H1 (cell line): ENCODE measurements around the gene PCF11. TPM values are rescaled to one million over a fixed set of nuclear protein-coding genes. Genes with fewer than 3 reads are reported as not detected.

Experiments
- CTCF ChIA-PET: fragments of 300-600 bp; sonication (Branson Sonifier 250); formaldehyde crosslinking; loops from one replicate; lab custom pipeline; 2021; ENCODE audit not compliant: partially characterized antibody; lab: Charles Lee
- POLR2A ChIA-PET: fragments of 300-600 bp; sonication (Branson Sonifier 250); formaldehyde crosslinking; loops from one replicate; lab custom pipeline; 2021; ENCODE audit warnings: inconsistent platforms; ENCODE audit not compliant: partially characterized antibody; lab: Charles Lee
- DNase-seq, 2 experiments: peaks; one replicate each; pipeline versions ENCODE4 v3.0.0 to v3.0.0-alpha.2; 2010 to 2022; ENCODE audit warnings: low spot score in 2 of 2, low read depth in 1 of 2, mixed read lengths in 1 of 2
- FAIRE-seq: peaks from 2 replicates; lab custom pipeline; 2011; peaks lifted over from hg19 to GRCh38; lab: Jason Lieb, UNC
- H2AFZ ChIP-seq: 2 replicates; pipeline ENCODE4 v1.8.1; 2012; ENCODE audit warnings: low read length, inconsistent platforms
- H2AK5ac ChIP-seq: 2 replicates; pipeline ENCODE4 v1.6.1; 2013; ENCODE audit warnings: low read depth, low read length
- H2BK120ac ChIP-seq: replicated peaks from 2 replicates; pipeline ENCODE3; 2013; ENCODE audit warnings: low read depth, low read length, inconsistent platforms
- H2BK12ac ChIP-seq: 2 replicates; pipeline ENCODE4 v1.6.1; 2013; ENCODE audit warnings: low read depth, low read length
- H2BK15ac ChIP-seq: 2 replicates; pipeline ENCODE4 v1.6.1; 2013; ENCODE audit warnings: low read length
- H2BK20ac ChIP-seq: 2 replicates; pipeline ENCODE4 v1.6.1; 2013; ENCODE audit warnings: low read length
- H2BK5ac ChIP-seq: 2 replicates; pipeline ENCODE4 v1.6.1; 2013; ENCODE audit warnings: low read depth, low read length
- H3K14ac ChIP-seq: 2 replicates; pipeline ENCODE4 v1.6.1; 2013; ENCODE audit warnings: inconsistent platforms; ENCODE audit not compliant: insufficient read length
- H3K18ac ChIP-seq: 2 replicates; pipeline ENCODE4 v1.6.1; 2013; ENCODE audit warnings: low read length; ENCODE audit errors: extremely low read depth
- H3K23ac ChIP-seq: 2 replicates; pipeline ENCODE4 v1.6.1; 2013; ENCODE audit warnings: inconsistent platforms; ENCODE audit not compliant: insufficient read length
- H3K23me2 ChIP-seq: 2 replicates; pipeline ENCODE4 v1.6.1; 2013; ENCODE audit warnings: low read depth, low read length
- H3K27ac ChIP-seq: 2 replicates; pipeline ENCODE4 v1.6.1; 2011; ENCODE audit warnings: low read depth, low read length, inconsistent platforms
- H3K27me3 ChIP-seq, 4 experiments: replicated peaks in 1 of 4; 1 replicate in 1 of 4; 2 replicates in 3 of 4; pipeline versions ENCODE4 v1.6.1 to v1.8.1; 2011 to 2013; ENCODE audit warnings: low read length in 3 of 4, mild to moderate bottlenecking in 3 of 4, inconsistent platforms in 2 of 4, mixed read lengths in 2 of 4, moderate library complexity in 1 of 4; ENCODE audit not compliant: control insufficient read depth in 3 of 4, insufficient read depth in 3 of 4; ENCODE audit errors: extremely low read depth in 1 of 4
- H3K36me3 ChIP-seq, 4 experiments: 2 replicates each; pipeline versions ENCODE4 v1.6.1 to v1.8.1; 2011 to 2013; ENCODE audit warnings: mild to moderate bottlenecking in 4 of 4, low read length in 3 of 4, moderate library complexity in 2 of 4, control low read depth in 1 of 4, inconsistent platforms in 1 of 4; ENCODE audit not compliant: insufficient read depth in 4 of 4, control insufficient read depth in 2 of 4
- H3K4ac ChIP-seq: replicated peaks from 2 replicates; pipeline ENCODE3; 2013; ENCODE audit warnings: low read length, low read depth, mixed read lengths, inconsistent platforms; ENCODE audit not compliant: insufficient read length
- H3K4me1 ChIP-seq, 4 experiments: replicated peaks in 1 of 4; 1 replicate in 1 of 4; 2 replicates in 3 of 4; pipeline versions ENCODE4 v1.6.1 to v1.8.1; 2011 to 2013; ENCODE audit warnings: low read length in 3 of 4, inconsistent platforms in 2 of 4, mixed read lengths in 1 of 4; ENCODE audit not compliant: insufficient read depth in 4 of 4, control insufficient read depth in 3 of 4
- H3K4me2 ChIP-seq, 2 experiments: 2 replicates each; pipeline versions ENCODE4 v1.6.1 to v1.8.1; 2011 to 2013; ENCODE audit warnings: low read depth in 2 of 2, low read length in 2 of 2, control low read depth in 1 of 2, inconsistent platforms in 1 of 2, mild to moderate bottlenecking in 1 of 2; ENCODE audit not compliant: insufficient read depth in 1 of 2
- H3K4me3 ChIP-seq, 4 experiments: fragments of 200-600, 300-600 bp in 1 of 4; sonication (generic), shearing (Covaris generic), sonication (Bioruptor Twin) in 1 of 4; 2 replicates each; pipeline versions ENCODE4 v1.5.1 to v1.8.1; 2011 to 2016; ENCODE audit warnings: low read length in 4 of 4, low read depth in 3 of 4, control low read depth in 2 of 4, inconsistent platforms in 2 of 4, mild to moderate bottlenecking in 2 of 4, mixed read lengths in 1 of 4, moderate library complexity in 1 of 4; ENCODE audit not compliant: insufficient read depth in 2 of 4; ENCODE audit errors: extremely low read depth in 1 of 4
- H3K56ac ChIP-seq: replicated peaks from 2 replicates; pipeline ENCODE3; 2013; ENCODE audit warnings: low read depth, mild to moderate bottlenecking, mixed read lengths, low read length, inconsistent platforms; ENCODE audit not compliant: insufficient read length
- H3K79me1 ChIP-seq: 2 replicates; pipeline ENCODE4 v1.6.1; 2013; ENCODE audit warnings: low read depth, low read length, control low read depth
- H3K79me2 ChIP-seq, 2 experiments: 2 replicates each; pipeline versions ENCODE4 v1.6.1 to v1.8.1; 2012 to 2013; ENCODE audit warnings: low read length in 2 of 2, mild to moderate bottlenecking in 2 of 2, inconsistent platforms in 1 of 2; ENCODE audit not compliant: insufficient read depth in 2 of 2, control insufficient read depth in 1 of 2
- H3K9ac ChIP-seq, 4 experiments: replicated peaks in 1 of 4; 1 replicate in 1 of 4; 2 replicates in 3 of 4; pipeline versions ENCODE4 v1.6.1 to v1.8.1; 2011 to 2013; ENCODE audit warnings: low read depth in 3 of 4, low read length in 3 of 4, control low read depth in 2 of 4, mild to moderate bottlenecking in 2 of 4, moderate library complexity in 2 of 4, inconsistent platforms in 1 of 4; ENCODE audit errors: extremely low read depth in 1 of 4
- H3K9me3 ChIP-seq, 2 experiments: 2 replicates each; pipeline versions ENCODE4 v1.6.1 to v1.8.1; 2012 to 2013; ENCODE audit warnings: mild to moderate bottlenecking in 2 of 2, moderate library complexity in 2 of 2, control low read depth in 1 of 2, inconsistent platforms in 1 of 2, low read depth in 1 of 2, low read length in 1 of 2, mixed read lengths in 1 of 2; ENCODE audit not compliant: insufficient read depth in 2 of 2
- H4K20me1 ChIP-seq, 2 experiments: replicated peaks in 1 of 2; 2 replicates each; pipeline versions ENCODE3 to v1.8.1; 2011 to 2013; ENCODE audit warnings: inconsistent platforms in 2 of 2, low read length in 2 of 2, mild to moderate bottlenecking in 1 of 2; ENCODE audit not compliant: insufficient read depth in 2 of 2, control insufficient read depth in 1 of 2
- H4K5ac ChIP-seq: 2 replicates; pipeline ENCODE4 v1.6.1; 2013; ENCODE audit warnings: low read length, low read depth, mixed read lengths, inconsistent platforms; ENCODE audit not compliant: insufficient read length
- H4K8ac ChIP-seq: 2 replicates; pipeline ENCODE4 v1.8.0; 2013; ENCODE audit warnings: mild to moderate bottlenecking, moderate library complexity, low read length, inconsistent platforms; ENCODE audit not compliant: insufficient read depth; ENCODE audit errors: extremely low read depth
- H4K91ac ChIP-seq: replicated peaks from 2 replicates; pipeline ENCODE3; 2013; ENCODE audit warnings: low read length, mixed read lengths, inconsistent platforms; ENCODE audit not compliant: insufficient read length
- POLR2A ChIP-seq, 2 experiments: IDR thresholded peaks; 1 replicate in 1 of 2; 2 replicates in 1 of 2; pipeline ENCODE4 v1.6.1; 2011; ENCODE audit warnings: low read depth in 2 of 2, low read length in 2 of 2, mild to moderate bottlenecking in 2 of 2; ENCODE audit errors: control extremely low read depth in 1 of 2
- POLR2AphosphoS5 ChIP-seq: IDR thresholded peaks from 2 replicates; pipeline ENCODE4 v1.6.1; 2011; ENCODE audit warnings: low read depth, low read length
- SP2 ChIP-seq: IDR thresholded peaks from 2 replicates; pipeline ENCODE4 v1.6.1; 2012; ENCODE audit warnings: mild to moderate bottlenecking, low read length, inconsistent platforms
- WGBS, 2 experiments: shearing (Covaris generic) in 1 of 2; methylation state at CpG; one replicate each; pipeline versions ENCODE4 v1.1.6 to v1.1.7; 2013 to 2015; ENCODE audit warnings: low lambda C conversion rate in 2 of 2, mixed read lengths in 2 of 2, inconsistent platforms in 1 of 2, low coverage in 1 of 2, missing lambda C conversion rate in 1 of 2; ENCODE audit not compliant: insufficient replicate concordance in 2 of 2, insufficient coverage in 1 of 2, insufficient read length in 1 of 2; ENCODE audit errors: extremely low coverage in 1 of 2, missing lambda C conversion rate in 1 of 2; 5-methylcytosine and 5-hydroxymethylcytosine counted together
- polyA plus RNA-seq, 7 experiments: library from polyadenylated mRNA; depleted of rRNA in 3 of 7; stranded (reverse) in 5 of 7; unstranded in 2 of 7; fragments of >200 nt in 5 of 7; fragments of 200-250 nt in 2 of 7; gene quantifications; 1 replicate in 5 of 7; 2 replicates in 1 of 7; 4 replicates in 1 of 7; pipeline versions ENCODE4 v1.2.1 to v1.2.3, GENCODE V29; 2011 to 2013; ENCODE audit warnings: missing spikeins in 2 of 7, mixed read lengths in 2 of 7
- total RNA-seq: library from RNA; stranded (reverse); fragmentation: NEBNext Ultra II Directional; extraction: Animal tissue kit (Norgen Biotek cat#: 25700); gene quantifications from 2 replicates; pipeline ENCODE4 v1.2.1, GENCODE V29; 2021

Gene PCF11
- total and polyA plus RNA-seq, 2 of the 8 experiments (the other 6 are each of a cell fraction or from before 2014, with no cell fraction given), result 25.1 to 47.7 TPM

DNA sequence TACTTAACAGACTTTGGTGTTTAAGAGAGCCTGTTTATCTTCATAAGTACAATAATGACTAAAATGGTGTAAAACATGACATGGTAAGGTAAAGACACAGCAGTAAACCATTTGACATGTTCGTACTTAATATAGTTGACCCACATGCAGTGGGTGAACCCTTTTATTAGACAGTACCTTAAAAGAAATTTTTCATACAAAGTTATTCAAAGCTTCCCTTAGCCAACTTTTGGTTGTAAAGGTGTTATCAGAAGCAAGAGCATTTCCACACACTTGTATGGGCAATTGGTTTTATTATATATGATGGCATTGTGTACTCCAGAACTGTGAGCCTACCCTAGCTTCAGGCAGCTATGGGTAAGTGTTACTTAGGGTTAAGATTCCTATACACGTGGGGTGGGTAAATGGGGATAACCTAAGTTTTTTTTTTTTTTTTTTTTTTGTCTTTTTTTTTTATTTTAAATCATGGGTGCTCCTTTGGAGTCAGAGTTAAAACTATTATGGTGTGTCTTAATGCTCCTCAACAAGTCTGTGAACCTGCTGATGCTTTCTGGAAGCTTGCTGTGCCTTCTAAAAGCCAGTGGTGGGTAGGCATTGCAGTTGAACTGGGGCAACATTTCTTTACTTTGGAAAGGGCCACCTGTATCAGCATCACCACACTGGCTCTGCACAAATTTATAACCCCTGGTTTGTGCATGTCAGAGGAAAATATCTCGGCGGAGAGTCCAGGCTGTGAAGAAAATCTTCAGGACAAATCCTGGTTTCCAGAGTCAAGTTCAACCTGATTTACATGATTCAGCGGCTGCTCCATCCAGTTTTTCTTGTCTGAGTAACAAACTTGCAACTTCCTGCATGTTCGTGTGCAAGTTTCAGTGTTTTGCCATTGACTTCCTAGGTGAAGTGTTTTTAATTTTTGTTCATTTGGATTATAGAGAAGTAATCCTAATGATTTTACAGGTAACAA is 3.3 kb downstream of the PCF11 start:
- H4K91ac ChIP-seq, result no peak overlapping the region
- H3K56ac ChIP-seq, result no peak overlapping the region
- no peak overlapping the region for H2BK120ac ChIP-seq
- peak overlapping the region; percentile 53 for H3K23ac ChIP-seq
- H2BK20ac ChIP-seq, result no peak overlapping the region
- no peak overlapping the region for H4K5ac ChIP-seq
- peaks cover 29 to 80% of the 10 kb centered on the region in 2 experiments for H3K79me2 ChIP-seq
- FAIRE-seq (no peak), DNase-seq (no peak)
- no peaks in the 10 kb centered on the region for H3K27me3 ChIP-seq
- H3K79me1 ChIP-seq, result 0 out of 2 replicates have a peak, but pooled peaks cover 4% of the 10 kb centered on the region
- peaks cover 0 to 47% (median 7%) of the 10 kb centered on the region in 4 experiments; a peak in 6 of 8 replicates for H3K36me3 ChIP-seq
- no peak overlapping the region for H2BK15ac ChIP-seq
- H3K27ac ChIP-seq, result no peak overlapping the region
- H3K9ac ChIP-seq, result peak overlapping the region in 1 of 4 experiments; percentile 59; a peak in 2 of 7 replicates
- peak overlapping the region; percentile 65 to 80 for H3K4me2 ChIP-seq
- no peak overlapping the region for H2BK12ac ChIP-seq
- ChIA-PET CTCF (interaction anchor here (0.8 kb wide), 2 partner anchors 72 to 256 kb away, joined by 3 read pairs; no protein-coding TSS in a partner anchor), POLR2A (interaction anchor here (0.8 to 3.7 kb wide), 9 partner anchors 8 to 259 kb away, joined by 3 to 19 read pairs (median 6); partner anchors contain the start of gene DDIAS)
- TF ChIP-seq POLR2A (IDR thresholded peaks at IDR 0.05; ENCODE audit: control extremely low read depth in 1 of 2, low read depth in 2 of 2, low read length in 2 of 2) (peak; percentile 49 to 53), POLR2AphosphoS5 (0 out of 2 replicates have a peak, but pooled peaks have one; percentile 57), SP2 (no peak)
- peaks cover 0 to 7% (median 2%) of the 10 kb centered on the region in 4 experiments; a peak in 1 of 7 replicates for H3K4me1 ChIP-seq
- WGBS, 2 experiments, result 76% methylated on average over 6 of the region's 6 CpGs; no CpG with 5 or more reads in 1 of the 2 experiments
- H3K9me3 ChIP-seq, result no peaks in the 10 kb centered on the region
- H2AK5ac ChIP-seq, result no peak overlapping the region
- H2BK5ac ChIP-seq, result no peak overlapping the region
- no peak overlapping the region for H3K4ac ChIP-seq
- no peak overlapping the region for H3K18ac ChIP-seq
- H3K23me2 ChIP-seq, result peaks cover 5% of the 10 kb centered on the region; the same call in 1 of the 2 replicates
- no peak overlapping the region for H2AFZ ChIP-seq
- H4K8ac ChIP-seq, result no peak overlapping the region
- peak overlapping the region; percentile 20 to 96 (median 90); a peak in 6 of 8 replicates for H3K4me3 ChIP-seq
- peaks cover 14 to 17% of the 10 kb centered on the region in 2 experiments for H4K20me1 ChIP-seq
- no peak overlapping the region for H3K14ac ChIP-seq
